Smooth muscle cell (in vitro differentiated cells): ENCODE results near the gene ATP6V1G3. TPM values are rescaled to one million over a fixed set of nuclear protein-coding genes. Genes with fewer than 3 reads are reported as not detected.

ENCODE experiments used
- DNase-seq: peaks from one replicate; lab custom pipeline; 2025; ENCODE audit not compliant: unreplicated experiment; lab: John Stamatoyannopoulos, UW
- H2AFZ ChIP-seq: fragments of 200-600 bp; sonication (generic); 2 replicates; pipeline ENCODE4 v1.6.0; 2016; ENCODE audit warnings: antibody characterized with exemption, low read depth, mild to moderate bottlenecking
- H3F3A ChIP-seq: fragments of 200-600 bp; sonication (generic); 2 replicates; pipeline ENCODE4 v1.6.0; 2017; ENCODE audit warnings: antibody characterized with exemption, low read depth
- H3K27ac ChIP-seq: fragments of 200-600 bp; sonication (generic); 2 replicates; pipeline ENCODE4 v1.5.1; 2016; ENCODE audit warnings: low read depth, mild to moderate bottlenecking
- H3K27me3 ChIP-seq: fragments of 200-600 bp; sonication (generic); 2 replicates; pipeline ENCODE4 v1.6.1; 2016; ENCODE audit warnings: low read depth, mild to moderate bottlenecking
- H3K36me3 ChIP-seq: fragments of 200-600 bp; sonication (generic); 2 replicates; pipeline ENCODE4 v1.5.1; 2016; ENCODE audit warnings: low read depth
- H3K4me1 ChIP-seq: fragments of 200-600 bp; sonication (generic); 2 replicates; pipeline ENCODE4 v1.5.1; 2016; ENCODE audit warnings: low read depth
- H3K4me2 ChIP-seq: fragments of 200-600 bp; sonication (generic); 2 replicates; pipeline ENCODE4 v1.6.0; 2016; ENCODE audit warnings: mild to moderate bottlenecking
- H3K4me3 ChIP-seq: fragments of 200-600 bp; sonication (generic); 2 replicates; pipeline ENCODE4 v1.5.1; 2016; ENCODE audit warnings: mild to moderate bottlenecking
- H3K79me2 ChIP-seq: fragments of 200-600 bp; sonication (generic); 2 replicates; pipeline ENCODE4 v1.6.0; 2016; ENCODE audit warnings: low read depth, mild to moderate bottlenecking
- H3K9ac ChIP-seq: fragments of 200-600 bp; sonication (generic); 2 replicates; pipeline ENCODE4 v1.6.0; 2016; ENCODE audit warnings: low read depth
- H3K9me3 ChIP-seq: fragments of 200-600 bp; sonication (generic); replicated peaks from 2 replicates; pipeline ENCODE4 v1.5.1; 2016; ENCODE audit warnings: low read depth
- H4K20me1 ChIP-seq: fragments of 200-600 bp; sonication (generic); 2 replicates; pipeline ENCODE4 v1.6.0; 2016; ENCODE audit warnings: low read depth
- CTCF ChIP-seq: fragments of 200-600 bp; sonication (generic); IDR thresholded peaks from 2 replicates; pipeline ENCODE4 v1.5.1; 2017; ENCODE audit warnings: borderline replicate concordance, mild to moderate bottlenecking, antibody characterized with exemption; ENCODE audit not compliant: insufficient read depth, poor library complexity, severe bottlenecking
- WGBS: methylation state at CpG from one replicate; pipeline ENCODE4 v1.1.7; 2016; ENCODE audit warnings: low lambda C conversion rate; 5-methylcytosine and 5-hydroxymethylcytosine counted together
- polyA plus RNA-seq: library from polyadenylated mRNA; unstranded; fragments of >200 nt; fragmentation: Nextera tagmentation; extraction: Ambion mirVana; gene quantifications from 2 replicates; pipeline ENCODE4 v1.2.1, GENCODE V29; 2016
- total RNA-seq: library from RNA; depleted of rRNA; stranded (reverse); fragments of >200 nt; gene quantifications from 2 replicates; pipeline ENCODE4 v1.2.3, GENCODE V29; 2014

The ATP6V1G3 gene
- total and polyA plus RNA-seq, 2 experiments from 2014 or later, result not detected

DNA sequence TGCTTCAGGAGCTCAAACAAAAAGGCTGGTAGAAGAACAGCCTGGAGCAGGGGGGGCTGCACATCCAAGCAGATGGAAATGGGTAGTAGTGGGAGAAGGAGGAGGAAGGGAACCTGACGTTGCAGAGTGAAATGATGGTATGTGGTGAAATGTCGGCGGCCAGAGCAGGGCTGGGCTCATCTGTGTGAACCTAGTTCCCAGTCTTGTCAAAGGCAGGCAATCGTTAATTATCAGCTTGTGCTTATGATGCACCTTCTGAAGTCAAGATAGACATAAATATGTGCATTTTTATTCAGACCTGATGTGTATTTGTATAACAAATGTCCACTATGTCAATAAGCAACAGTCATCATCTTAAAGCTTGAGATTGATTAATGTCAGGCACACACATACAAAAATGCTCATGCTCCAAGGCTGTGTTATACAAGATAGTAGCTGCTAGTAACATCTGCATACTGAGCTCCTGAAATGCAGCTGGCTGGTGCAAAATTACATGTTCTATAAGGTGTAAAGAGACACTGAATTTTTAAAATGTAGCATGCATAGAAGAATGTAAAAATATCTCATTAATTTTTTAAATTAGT lies 10.6 kb upstream of the ATP6V1G3 start:
- H2AFZ ChIP-seq, result no peak overlapping the region
- no peak overlapping the region for H3K4me2 ChIP-seq
- H3K9me3 ChIP-seq, result no peaks in the 10 kb centered on the region
- 91% methylated on average over 4 of the region's 4 CpGs for WGBS
- H3K79me2 ChIP-seq, result no peaks in the 10 kb centered on the region
- no peak for TF ChIP-seq CTCF
- no peak overlapping the region for H3K4me3 ChIP-seq
- no peaks in the 10 kb centered on the region for H3F3A ChIP-seq
- no peak overlapping the region for H3K9ac ChIP-seq
- DNase-seq, result no peak
- H3K27ac ChIP-seq, result no peak overlapping the region
- H3K27me3 ChIP-seq, result no peaks in the 10 kb centered on the region
- H3K36me3 ChIP-seq, result no peaks in the 10 kb centered on the region
- no peaks in the 10 kb centered on the region for H3K4me1 ChIP-seq
- no peaks in the 10 kb centered on the region for H4K20me1 ChIP-seq

DNA sequence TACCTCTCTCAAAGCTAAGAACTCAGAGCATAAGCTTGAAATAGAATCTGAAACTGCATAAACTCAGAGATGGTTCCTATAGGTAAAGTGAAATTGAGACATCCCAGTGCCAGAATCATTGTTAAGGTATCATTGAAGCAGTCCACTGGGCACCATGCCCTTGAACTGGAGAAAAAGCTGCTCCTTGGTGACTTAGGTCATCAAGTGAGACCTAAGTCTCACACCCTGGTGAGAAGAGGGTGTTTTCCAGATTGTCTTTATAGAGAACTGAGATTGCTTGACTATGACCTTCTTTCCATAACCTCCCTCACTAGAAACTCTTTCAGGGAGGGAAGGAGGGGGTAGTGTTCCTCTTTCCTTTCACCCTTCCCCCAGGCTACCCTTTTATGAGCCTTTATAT lies 9.4 kb upstream of the ATP6V1G3 start:
- Histone ChIP-seq H3K9ac (no peak overlapping the region), H3K9me3 (no peaks in the 10 kb centered on the region), H4K20me1 (no peaks in the 10 kb centered on the region), H2AFZ (no peak overlapping the region), H3K27me3 (no peaks in the 10 kb centered on the region), H3K36me3 (no peaks in the 10 kb centered on the region), H3K27ac (no peak overlapping the region), H3K4me3 (no peak overlapping the region), H3K79me2 (no peaks in the 10 kb centered on the region), H3K4me1 (no peaks in the 10 kb centered on the region), H3F3A (no peaks in the 10 kb centered on the region), H3K4me2 (no peak overlapping the region)
- DNase-seq, result no peak
- TF ChIP-seq CTCF, result no peak

- H2AFZ ChIP-seq, result no peak overlapping the region
- no peaks in the 10 kb centered on the region for H3K36me3 ChIP-seq
- H3K4me2 ChIP-seq, result no peak overlapping the region
- no peaks in the 10 kb centered on the region for H3F3A ChIP-seq
- no peak overlapping the region for H3K9ac ChIP-seq
- H3K4me3 ChIP-seq, result no peak overlapping the region
- no peaks in the 10 kb centered on the region for H3K9me3 ChIP-seq
- no peak for TF ChIP-seq CTCF
- H3K79me2 ChIP-seq, result no peaks in the 10 kb centered on the region
- no peak overlapping the region for H3K27ac ChIP-seq
- no peaks in the 10 kb centered on the region for H4K20me1 ChIP-seq
- no peak for DNase-seq
- H3K27me3 ChIP-seq, result no peaks in the 10 kb centered on the region
- H3K4me1 ChIP-seq, result no peaks in the 10 kb centered on the region
Measured at GRCh38 chr1:198548890-198549289, 8.4 kb upstream of the ATP6V1G3 start.

DNA sequence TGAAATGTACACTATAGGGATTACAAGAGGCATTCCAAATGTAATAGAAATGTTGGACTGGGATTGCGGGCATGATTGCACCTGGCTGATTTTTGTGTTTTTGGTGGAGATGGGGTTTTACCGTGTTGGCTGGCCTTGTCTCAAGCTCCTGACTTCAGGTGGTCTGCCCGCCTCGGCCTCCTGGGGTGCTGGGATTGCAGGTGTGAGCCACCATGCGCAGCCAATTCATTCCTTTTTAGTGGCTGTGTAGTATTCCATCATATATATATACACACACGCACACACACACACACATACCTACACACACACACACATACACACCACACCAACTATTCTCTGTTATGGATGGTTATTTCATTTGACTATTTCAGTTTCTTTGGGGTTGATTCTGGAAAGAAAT lies 4.7 kb upstream of the ATP6V1G3 start:
- H4K20me1 ChIP-seq, result no peaks in the 10 kb centered on the region
- H2AFZ ChIP-seq, result no peak overlapping the region
- no peaks in the 10 kb centered on the region for H3K27me3 ChIP-seq
- 81% methylated on average over 6 of the region's 6 CpGs for WGBS
- no peaks in the 10 kb centered on the region for H3F3A ChIP-seq
- no peaks in the 10 kb centered on the region for H3K4me1 ChIP-seq
- no peaks in the 10 kb centered on the region for H3K9me3 ChIP-seq
- H3K4me3 ChIP-seq, result no peak overlapping the region
- no peak for DNase-seq
- no peaks in the 10 kb centered on the region for H3K79me2 ChIP-seq
- no peak for TF ChIP-seq CTCF
- H3K27ac ChIP-seq, result no peak overlapping the region
- H3K36me3 ChIP-seq, result no peaks in the 10 kb centered on the region
- H3K9ac ChIP-seq, result no peak overlapping the region
- H3K4me2 ChIP-seq, result no peak overlapping the region
